Nucleus accumbens (tissue), 56 donors: Measurements from ENCODE around the gene OXSR1.
"Not testable (repeated sequence)": the region's sequence is repeated elsewhere in the genome, so short reads cannot be mapped to it uniquely, and the experiment has no call there.

ENCODE experiments used
- DNase-seq, 56 donors: peaks; one replicate each; lab custom pipeline; 2025; lab: John Stamatoyannopoulos, UW

The OXSR1 gene

GRCh38 chr3:38297053-38297452 lies 131.7 kb downstream of the OXSR1 start:
- DNase-seq: not testable (repeated sequence)

DNA sequence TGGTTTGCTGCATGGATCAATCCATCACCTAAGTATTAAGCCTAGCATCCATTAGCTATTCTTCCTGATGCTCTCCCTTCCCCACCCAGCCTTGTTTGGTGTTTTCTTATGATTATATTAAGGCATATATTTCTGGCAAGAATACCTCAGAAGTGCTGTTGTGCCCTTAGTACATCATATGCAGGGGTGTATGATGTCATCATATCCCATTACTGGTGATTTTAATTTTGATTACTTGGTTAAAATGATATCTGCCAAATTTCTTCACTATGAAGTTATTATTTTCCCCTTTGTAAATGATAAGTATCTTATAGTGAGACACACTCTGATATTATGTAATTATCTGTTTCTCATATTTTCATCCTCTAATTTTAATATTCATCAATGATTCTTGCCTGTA lies 132.2 kb downstream of the OXSR1 start:
- DNase-seq: no peak

DNA sequence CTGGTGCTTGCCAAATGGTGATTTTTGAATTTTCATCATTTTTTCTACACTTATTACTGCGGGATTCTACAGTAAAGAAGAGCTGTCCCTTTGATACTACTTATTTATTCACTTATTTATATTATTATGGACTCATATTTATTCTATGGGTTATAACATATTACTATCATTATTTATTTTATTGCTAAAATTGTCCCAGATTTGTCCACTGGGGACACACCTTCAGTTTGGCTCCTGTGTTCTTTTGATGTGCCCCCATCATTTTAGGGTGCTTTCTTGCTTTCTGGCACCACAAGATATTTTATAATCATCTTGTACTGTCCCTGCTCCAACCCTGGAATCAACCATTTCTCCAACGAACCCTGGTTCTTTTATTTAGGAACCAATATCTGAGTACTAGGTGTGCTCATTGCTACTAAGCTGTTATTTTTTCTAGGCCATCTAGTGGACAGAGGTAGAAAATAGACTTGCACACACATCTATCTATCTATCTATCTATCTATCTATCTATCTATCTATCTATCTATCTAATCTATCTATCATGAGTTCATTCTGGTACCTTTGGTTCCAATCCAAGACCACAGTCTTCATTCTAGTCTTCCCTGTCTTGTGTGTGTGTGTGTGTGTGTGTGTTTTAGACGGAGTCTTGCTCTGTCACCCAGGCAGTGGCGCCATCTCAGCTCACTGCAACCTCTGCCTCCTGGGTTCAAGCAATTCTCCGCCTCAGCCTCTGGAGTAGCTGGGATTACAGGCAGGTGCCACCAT lies 132.8 kb downstream of the OXSR1 start:
- no peak for DNase-seq
